Lower lobe of right lung (tissue), 2 donors: Measurements from ENCODE around the gene PDE4D. TPM values are rescaled to one million over a fixed set of nuclear protein-coding genes. Genes with fewer than 3 reads are reported as not detected.

Source experiments
- ATAC-seq, 2 donors: fragments of 200-7000 bp; cut with Tn5 transposase; one replicate each; pipeline ENCODE4 v1.9.1; 2020 to 2022; ENCODE audit warnings: mild to moderate bottlenecking in 2 of 2, moderate library complexity in 2 of 2
- DNase-seq: peaks from one replicate; pipeline ENCODE4 v3.0.0-alpha.2; 2020
- H3K27ac ChIP-seq: fragments of 200-600 bp; one replicate; pipeline ENCODE4 v1.8.0; 2022
- H3K27me3 ChIP-seq: fragments of 200-600 bp; one replicate; pipeline ENCODE4 v1.8.0; 2022; ENCODE audit warnings: low read depth
- H3K36me3 ChIP-seq: fragments of 200-600 bp; one replicate; pipeline ENCODE4 v1.8.0; 2022; ENCODE audit warnings: mild to moderate bottlenecking
- H3K4me1 ChIP-seq: fragments of 200-600 bp; one replicate; pipeline ENCODE4 v1.8.0; 2022
- H3K4me3 ChIP-seq: fragments of 200-600 bp; one replicate; pipeline ENCODE4 v1.8.0; 2022; ENCODE audit warnings: mild to moderate bottlenecking
- H3K9me3 ChIP-seq: fragments of 200-600 bp; one replicate; pipeline ENCODE4 v1.8.0; 2022
- CTCF ChIP-seq: fragments of 200-600 bp; IDR thresholded peaks from one replicate; pipeline ENCODE4 v1.8.0; 2022; ENCODE audit warnings: antibody characterized with exemption, mild to moderate bottlenecking
- intact Hi-C: fragments of 100-400 bp; cut with DNase I; formaldehyde crosslinking; loops from one replicate; pipeline ENCODE4 v1.11.0; 2022
- total RNA-seq: library from RNA; stranded (reverse); fragmentation: NEBNext Ultra II Directional; extraction: Animal tissue kit (Norgen Biotek cat#: 25700); gene quantifications from one replicate; pipeline ENCODE4 v1.2.1, GENCODE V29; 2021
- donor health status: DM: no; HTN: yes; CAD: no; lungs with severe emphysema.

PDE4D gene
- total RNA-seq, 1 donor from 2014 or later: 71.3 TPM

DNA sequence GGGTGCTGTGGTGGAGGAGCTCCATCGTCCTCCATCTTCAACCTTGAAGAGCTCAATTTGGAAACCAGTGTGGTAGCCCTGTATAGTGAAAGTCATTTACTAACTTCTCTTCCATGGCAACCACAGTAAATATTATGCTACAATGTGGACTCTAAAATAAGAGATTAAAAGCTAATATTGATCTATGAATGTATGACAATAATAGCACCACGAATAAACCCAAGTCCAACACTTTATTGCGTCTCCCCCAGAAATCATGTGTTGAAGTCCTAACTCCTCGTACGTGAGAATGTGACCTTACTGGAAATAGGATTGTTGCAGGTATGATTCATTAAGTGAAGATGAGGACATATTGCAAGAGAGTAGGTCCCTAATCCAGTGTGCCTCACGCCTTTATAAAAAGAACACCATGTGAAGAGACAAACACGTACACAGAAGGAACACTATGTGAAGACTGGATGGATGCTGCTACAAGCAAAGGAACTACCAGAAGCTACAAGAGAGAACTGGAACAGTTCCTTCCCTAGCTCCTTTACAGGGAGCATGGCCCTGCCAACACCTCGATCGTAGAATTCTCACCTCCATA is 276.2 kb downstream of the PDE4D start:
- TF ChIP-seq CTCF: no peak
- intact Hi-C loops: no loop called here
- no peak overlapping the region for H3K27ac ChIP-seq
- H3K4me1 ChIP-seq: no peaks in the 10 kb centered on the region
- DNase-seq (no peak), ATAC-seq (peak; percentile 52 to 80)
- no peak overlapping the region for H3K4me3 ChIP-seq
- no peaks in the 10 kb centered on the region for H3K9me3 ChIP-seq
- H3K27me3 ChIP-seq: no peaks in the 10 kb centered on the region
- H3K36me3 ChIP-seq: no peaks in the 10 kb centered on the region

- no peak for TF ChIP-seq CTCF
- Histone ChIP-seq H3K27ac (no peak overlapping the region), H3K9me3 (no peaks in the 10 kb centered on the region), H3K36me3 (no peaks in the 10 kb centered on the region), H3K27me3 (no peaks in the 10 kb centered on the region), H3K4me1 (no peaks in the 10 kb centered on the region), H3K4me3 (no peak overlapping the region)
- ATAC-seq (no peak), DNase-seq (no peak)
- intact Hi-C loops: no loop called here
Observed at GRCh38 chr5:59616413-59616812, 277.1 kb downstream of the PDE4D start.

GRCh38 chr5:59615272-59615671 is 278.3 kb downstream of the PDE4D start:
- TF ChIP-seq CTCF: no peak
- Histone ChIP-seq H3K9me3 (no peaks in the 10 kb centered on the region), H3K27me3 (no peaks in the 10 kb centered on the region), H3K4me3 (no peak overlapping the region), H3K36me3 (no peaks in the 10 kb centered on the region), H3K27ac (no peak overlapping the region), H3K4me1 (no peaks in the 10 kb centered on the region)
- intact Hi-C loops: no loop called here
- DNase-seq (no peak), ATAC-seq (no peak)

GRCh38 chr5:59609501-59610265 is 283.8 kb downstream of the PDE4D start:
- H3K9me3 ChIP-seq: no peaks in the 10 kb centered on the region
- H3K27ac ChIP-seq: no peak overlapping the region
- DNase-seq: no peak
- no peaks in the 10 kb centered on the region for H3K4me1 ChIP-seq
- H3K36me3 ChIP-seq: no peaks in the 10 kb centered on the region
- TF ChIP-seq CTCF: no peak
- no peak for ATAC-seq
- H3K4me3 ChIP-seq: no peak overlapping the region
- intact Hi-C loops: no loop called here
- H3K27me3 ChIP-seq: no peaks in the 10 kb centered on the region

GRCh38 chr5:59608745-59609144 is 284.8 kb downstream of the PDE4D start:
- Histone ChIP-seq H3K4me3 (no peak overlapping the region), H3K27ac (no peak overlapping the region), H3K4me1 (no peaks in the 10 kb centered on the region), H3K27me3 (no peaks in the 10 kb centered on the region), H3K9me3 (no peaks in the 10 kb centered on the region), H3K36me3 (no peaks in the 10 kb centered on the region)
- DNase-seq (no peak), ATAC-seq (no peak)
- TF ChIP-seq CTCF: no peak
- intact Hi-C loops: no loop called here
